Measurements from ENCODE around the gene C11orf21. TPM values are rescaled to one million over a fixed set of nuclear protein-coding genes. Genes with fewer than 3 reads are reported as not detected.

C11orf21 gene
- total RNA-seq, 1 experiment from 2014 or later: 0.09 TPM

DNA sequence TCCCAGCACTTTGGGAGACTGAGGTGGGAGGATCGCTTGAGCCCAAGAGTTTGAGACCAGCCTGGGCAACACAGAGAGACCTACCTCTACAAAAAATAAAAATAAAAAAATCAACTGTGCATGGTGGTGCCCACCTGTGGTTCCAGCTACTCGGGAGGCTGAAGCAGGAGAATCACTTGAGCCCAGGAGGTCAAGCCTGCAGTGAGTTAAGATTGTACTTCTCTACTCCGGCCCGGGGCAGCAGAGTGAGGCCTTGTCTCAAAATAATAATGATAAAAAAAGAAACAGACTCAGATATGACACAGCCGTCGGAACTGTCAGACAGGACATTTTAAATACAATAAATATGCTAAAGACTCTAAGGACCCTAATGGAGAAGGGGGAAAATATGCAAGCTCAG, 49.7 kb downstream of the C11orf21 start:
- Histone ChIP-seq H3K27me3 (replicated peaks; ENCODE audit: control insufficient read depth, insufficient read depth, low read length) (no peaks in the 10 kb centered on the region), H3K9me3 (peaks cover 7% of the 10 kb centered on the region; the same call in 1 of the 2 replicates), H3K4me3 (ENCODE audit: low read depth, low read length) (no peak overlapping the region), H3K36me3 (ENCODE audit: control insufficient read depth, insufficient read depth, low read length) (no peaks in the 10 kb centered on the region), H3K4me1 (peaks cover 9% of the 10 kb centered on the region)
- intact Hi-C loops (cut with micrococcal nuclease; ENCODE audit: unreplicated experiment): no loop called here
- Mint-ChIP-seq H3K27me3 (ENCODE audit: insufficient read depth, unreplicated experiment) (no peaks in the 10 kb centered on the region), H3K4me1 (ENCODE audit: low read depth, unreplicated experiment) (peaks cover 6% of the 10 kb centered on the region), H3K27ac (ENCODE audit: unreplicated experiment) (no peak overlapping the region), H3K9me3 (ENCODE audit: unreplicated experiment) (no peaks in the 10 kb centered on the region), H3K4me3 (ENCODE audit: unreplicated experiment) (no peak overlapping the region), H3K36me3 (ENCODE audit: insufficient read depth, unreplicated experiment) (peaks cover 6% of the 10 kb centered on the region)
- DNase-seq: no peak
- BruUV-seq (replicated peaks): no TSS peak
- ChIA-PET POLR2A (no interaction called here), CTCF (no interaction called here)
- TF ChIP-seq, protein P1, sequence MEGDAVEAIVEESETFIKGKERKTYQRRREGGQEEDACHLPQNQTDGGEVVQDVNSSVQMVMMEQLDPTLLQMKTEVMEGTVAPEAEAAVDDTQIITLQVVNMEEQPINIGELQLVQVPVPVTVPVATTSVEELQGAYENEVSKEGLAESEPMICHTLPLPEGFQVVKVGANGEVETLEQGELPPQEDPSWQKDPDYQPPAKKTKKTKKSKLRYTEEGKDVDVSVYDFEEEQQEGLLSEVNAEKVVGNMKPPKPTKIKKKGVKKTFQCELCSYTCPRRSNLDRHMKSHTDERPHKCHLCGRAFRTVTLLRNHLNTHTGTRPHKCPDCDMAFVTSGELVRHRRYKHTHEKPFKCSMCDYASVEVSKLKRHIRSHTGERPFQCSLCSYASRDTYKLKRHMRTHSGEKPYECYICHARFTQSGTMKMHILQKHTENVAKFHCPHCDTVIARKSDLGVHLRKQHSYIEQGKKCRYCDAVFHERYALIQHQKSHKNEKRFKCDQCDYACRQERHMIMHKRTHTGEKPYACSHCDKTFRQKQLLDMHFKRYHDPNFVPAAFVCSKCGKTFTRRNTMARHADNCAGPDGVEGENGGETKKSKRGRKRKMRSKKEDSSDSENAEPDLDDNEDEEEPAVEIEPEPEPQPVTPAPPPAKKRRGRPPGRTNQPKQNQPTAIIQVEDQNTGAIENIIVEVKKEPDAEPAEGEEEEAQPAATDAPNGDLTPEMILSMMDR (IDR thresholded peaks at IDR 0.05; ENCODE audit: insufficient read depth in 1 of 2, low read depth in 1 of 2, low read length in 1 of 2, severe bottlenecking in 1 of 2, unreplicated experiment in 1 of 2): no peak

DNA sequence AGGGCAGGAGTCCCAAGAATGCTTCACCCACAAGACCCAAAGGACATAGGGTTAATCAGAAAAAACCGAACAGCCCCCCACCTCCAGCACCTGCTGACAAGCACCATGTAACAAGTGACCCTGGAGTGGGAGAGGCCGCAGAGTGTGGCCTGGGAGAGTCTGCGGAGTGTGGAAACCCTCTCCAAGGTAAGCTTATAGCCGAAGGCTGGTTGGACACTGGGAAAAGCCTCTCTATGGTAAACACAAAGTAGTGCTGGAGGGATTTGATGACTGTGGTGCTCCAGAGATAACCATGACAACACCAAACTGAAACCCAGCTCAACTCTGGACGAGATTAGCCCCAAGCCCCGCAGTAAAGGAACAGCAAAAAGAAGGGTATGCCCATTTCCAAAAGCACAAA, 50.6 kb downstream of the C11orf21 start:
- H3K4me1 ChIP-seq: peaks cover 9% of the 10 kb centered on the region
- H3K36me3 ChIP-seq (ENCODE audit: control insufficient read depth, insufficient read depth, low read length): no peaks in the 10 kb centered on the region
- peaks cover 7% of the 10 kb centered on the region; the same call in 1 of the 2 replicates for H3K9me3 ChIP-seq
- Mint-ChIP-seq H3K4me1 (ENCODE audit: low read depth, unreplicated experiment) (no peaks in the 10 kb centered on the region), H3K36me3 (ENCODE audit: insufficient read depth, unreplicated experiment) (no peaks in the 10 kb centered on the region), H3K9me3 (ENCODE audit: unreplicated experiment) (no peaks in the 10 kb centered on the region), H3K4me3 (ENCODE audit: unreplicated experiment) (no peak overlapping the region), H3K27ac (ENCODE audit: unreplicated experiment) (no peak overlapping the region), H3K27me3 (ENCODE audit: insufficient read depth, unreplicated experiment) (no peaks in the 10 kb centered on the region)
- no peak overlapping the region for H3K4me3 ChIP-seq (ENCODE audit: low read depth, low read length)
- no TSS peak for BruUV-seq (replicated peaks)
- POLR2A ChIA-PET: no interaction called here
- no peak for DNase-seq
- intact Hi-C loops (cut with micrococcal nuclease; ENCODE audit: unreplicated experiment): no loop called here
- no peaks in the 10 kb centered on the region for H3K27me3 ChIP-seq (replicated peaks; ENCODE audit: control insufficient read depth, insufficient read depth, low read length)
- TF ChIP-seq, protein P1 (IDR thresholded peaks at IDR 0.05; ENCODE audit: insufficient read depth in 1 of 2, low read depth in 1 of 2, low read length in 1 of 2, severe bottlenecking in 1 of 2, unreplicated experiment in 1 of 2): no peak
- CTCF ChIA-PET: interaction anchor here (0.7 to 1.4 kb wide), 3 partner anchors 36 to 369 kb away, joined by 3 read pairs; no protein-coding TSS in a partner anchor

DNA sequence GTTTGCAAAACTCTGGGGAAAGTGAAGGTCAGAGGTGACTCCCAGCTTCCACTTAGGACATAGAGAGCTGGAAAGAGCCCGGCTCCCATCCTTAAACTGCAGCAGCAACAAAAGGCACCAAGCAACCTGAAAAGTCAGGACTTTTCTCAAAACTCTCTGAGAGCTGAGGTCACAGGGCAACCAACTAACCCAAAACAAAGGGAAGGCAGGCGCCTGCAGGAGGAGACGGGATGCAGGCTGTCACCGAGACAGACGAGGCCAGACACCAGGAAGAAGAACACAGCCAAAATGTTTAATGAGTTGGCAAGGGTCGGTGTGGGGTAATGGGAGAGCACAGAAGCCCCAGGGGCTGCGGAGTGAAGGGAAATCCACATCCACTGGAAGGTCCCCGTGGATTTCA, 51.2 kb downstream of the C11orf21 start:
- H3K4me1 ChIP-seq: peaks cover 9% of the 10 kb centered on the region
- Mint-ChIP-seq H3K36me3 (ENCODE audit: insufficient read depth, unreplicated experiment) (no peaks in the 10 kb centered on the region), H3K4me1 (ENCODE audit: low read depth, unreplicated experiment) (no peaks in the 10 kb centered on the region), H3K27me3 (ENCODE audit: insufficient read depth, unreplicated experiment) (no peaks in the 10 kb centered on the region), H3K4me3 (ENCODE audit: unreplicated experiment) (no peak overlapping the region), H3K9me3 (ENCODE audit: unreplicated experiment) (no peaks in the 10 kb centered on the region), H3K27ac (ENCODE audit: unreplicated experiment) (peak overlapping the region; percentile 45)
- no peak for DNase-seq
- H3K27me3 ChIP-seq (replicated peaks; ENCODE audit: control insufficient read depth, insufficient read depth, low read length): no peaks in the 10 kb centered on the region
- no TSS peak for BruUV-seq (replicated peaks)
- H3K4me3 ChIP-seq (ENCODE audit: low read depth, low read length): no peak overlapping the region
- CTCF ChIA-PET: interaction anchor here (0.6 to 1.4 kb wide), 3 partner anchors 29 to 54 kb away, joined by 3 read pairs; no protein-coding TSS in a partner anchor
- POLR2A ChIA-PET: no interaction called here
- TF ChIP-seq, protein P1 (IDR thresholded peaks at IDR 0.05; ENCODE audit: insufficient read depth in 1 of 2, low read depth in 1 of 2, low read length in 1 of 2, severe bottlenecking in 1 of 2, unreplicated experiment in 1 of 2): no peak
- H3K36me3 ChIP-seq (ENCODE audit: control insufficient read depth, insufficient read depth, low read length): no peaks in the 10 kb centered on the region
- H3K9me3 ChIP-seq: peaks cover 7% of the 10 kb centered on the region; the same call in 1 of the 2 replicates
- intact Hi-C loops (cut with micrococcal nuclease; ENCODE audit: unreplicated experiment): no loop called here

Measured in Caco-2 (cell line).